Stimulated activated CD8-positive, alpha-beta memory T cell treated with anti-CD3 and anti-CD28 coated beads, Interleukin-7, amount 100 ng/mL, for 48 hours (primary cell): ENCODE results near the gene MOB3B.

Experiments
- DNase-seq, 2 donors: peaks; one replicate each; pipeline ENCODE4 v3.0.0-alpha.2; 2020; ENCODE audit warnings: low read depth in 1 of 2; ENCODE audit errors: extremely low read depth in 1 of 2

MOB3B gene

GRCh38 chr9:27542508-27542907 lies 12.9 kb upstream of the MOB3B start:
- DNase-seq, result no peak

DNA sequence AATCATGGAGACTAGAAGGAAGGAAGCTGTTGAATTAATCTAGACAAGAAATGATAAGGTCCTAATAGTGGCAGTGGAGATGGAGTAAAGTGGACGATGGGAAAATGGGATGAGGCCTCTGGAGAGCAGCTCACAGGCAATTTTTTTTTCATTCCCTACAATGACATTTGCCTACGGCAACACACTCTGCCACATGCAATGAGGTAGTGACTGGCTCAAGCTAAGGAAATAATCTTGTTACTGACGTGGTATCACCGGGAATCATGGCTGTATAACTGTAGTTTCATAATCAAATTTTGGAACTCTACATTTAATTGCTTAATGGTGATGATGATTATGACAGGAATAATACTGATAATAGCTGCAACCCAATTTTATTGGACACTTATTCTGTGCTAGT lies 12.1 kb upstream of the MOB3B start:
- no peak for DNase-seq

DNA sequence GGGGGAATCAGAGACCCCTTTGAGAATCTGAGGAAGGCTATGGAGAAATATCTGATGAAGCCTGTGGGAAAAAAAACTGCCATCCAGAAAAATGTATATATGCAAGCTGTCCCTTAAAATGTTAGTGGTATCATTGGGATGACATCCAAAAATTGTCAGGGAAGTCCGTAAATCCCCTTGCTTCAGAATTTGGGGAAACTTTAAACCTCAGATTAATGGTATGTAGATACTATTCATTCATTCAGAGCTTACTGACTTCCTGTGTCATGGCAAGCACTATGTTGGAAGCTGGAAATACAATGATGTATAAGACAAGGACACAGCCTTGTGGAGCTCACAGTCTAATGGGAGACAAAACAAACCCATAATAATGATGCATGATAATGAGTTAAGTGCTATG lies 10.9 kb upstream of the MOB3B start:
- no peak for DNase-seq

DNA sequence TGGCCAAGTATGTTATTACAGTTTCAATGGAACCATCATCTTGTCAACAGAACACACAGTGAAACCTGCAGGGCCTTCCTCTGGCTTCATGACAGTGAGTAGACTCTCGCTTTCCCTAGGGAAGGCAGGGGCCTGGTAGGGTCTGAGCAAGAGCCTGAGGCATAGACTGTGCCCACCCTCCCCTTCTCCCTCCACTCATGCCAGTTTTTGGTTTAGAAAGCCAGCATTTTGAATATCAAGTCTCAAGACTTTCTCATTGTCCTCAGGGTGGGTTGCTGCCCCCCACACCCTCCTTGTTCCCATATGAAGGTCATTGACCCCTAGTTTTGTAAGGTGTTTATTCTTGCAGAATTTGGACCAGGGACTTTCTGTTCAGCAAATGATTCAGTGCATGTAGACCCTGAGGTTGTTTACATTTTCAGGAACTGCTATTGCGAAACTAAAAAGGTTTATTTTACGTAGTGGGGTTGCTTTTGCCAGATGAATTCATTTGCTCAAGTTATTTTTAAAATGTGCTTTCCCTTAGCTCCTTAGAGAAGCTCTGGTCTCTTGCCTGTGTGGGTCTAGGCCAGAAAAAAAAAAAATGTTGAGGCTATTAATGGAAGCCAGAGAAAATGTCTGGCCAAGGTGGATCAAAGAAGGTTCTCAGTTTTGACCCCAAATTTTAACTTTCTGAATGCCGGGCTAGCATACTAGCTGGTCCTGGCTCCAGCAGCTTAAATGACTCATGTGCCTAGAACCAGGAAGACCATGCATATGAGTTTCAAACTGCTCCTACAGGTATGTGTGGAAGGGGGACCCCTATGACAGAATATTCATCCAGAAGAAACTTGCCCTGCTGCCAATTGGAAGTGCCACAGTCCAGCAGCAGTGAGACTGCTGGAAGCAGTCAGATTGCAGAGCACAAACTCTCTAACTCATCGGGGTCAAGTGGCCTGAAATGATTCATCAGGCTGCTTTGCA lies 10.1 kb upstream of the MOB3B start:
- no peak for DNase-seq

DNA sequence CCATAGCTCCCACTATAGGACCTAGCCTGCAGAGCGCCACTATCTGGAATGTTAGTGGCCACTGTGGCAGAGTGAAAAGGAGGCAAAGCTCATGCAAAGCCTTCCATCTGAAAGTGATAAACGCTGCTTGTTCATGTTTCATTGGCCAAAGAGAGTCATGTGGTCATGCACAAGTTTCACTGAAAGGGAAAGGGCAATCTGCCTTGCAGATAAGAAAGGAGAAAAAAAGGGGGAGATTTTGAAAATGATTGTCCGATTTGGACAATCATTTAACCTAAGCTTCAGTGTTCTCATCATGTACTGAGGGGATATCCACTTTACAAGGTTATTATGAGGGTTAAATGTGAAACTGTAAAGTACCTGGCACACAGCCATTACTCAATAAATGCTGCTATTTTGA lies 9.0 kb upstream of the MOB3B start:
- DNase-seq, result no peak

DNA sequence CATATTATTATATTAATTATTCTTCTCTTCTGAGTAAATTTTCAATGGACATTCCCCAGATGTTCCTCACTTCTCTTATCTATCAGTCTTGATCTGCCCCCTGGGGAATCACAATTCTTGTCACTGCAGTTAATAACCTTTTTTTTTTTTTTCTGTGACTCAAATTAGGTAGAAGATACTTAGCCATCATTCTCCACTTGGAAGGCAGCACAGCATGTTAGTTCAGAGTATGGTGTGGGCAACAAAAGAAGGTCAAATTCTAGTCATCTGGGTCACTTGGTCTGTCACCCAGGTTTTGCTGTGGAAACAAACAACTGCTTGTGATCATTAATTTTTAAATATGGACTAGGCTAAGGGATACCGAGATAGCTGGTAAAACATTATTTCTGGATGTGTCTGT lies 8.1 kb upstream of the MOB3B start:
- DNase-seq, result no peak

GRCh38 chr9:27537027-27537435 lies 7.4 kb upstream of the MOB3B start:
- no peak for DNase-seq

DNA sequence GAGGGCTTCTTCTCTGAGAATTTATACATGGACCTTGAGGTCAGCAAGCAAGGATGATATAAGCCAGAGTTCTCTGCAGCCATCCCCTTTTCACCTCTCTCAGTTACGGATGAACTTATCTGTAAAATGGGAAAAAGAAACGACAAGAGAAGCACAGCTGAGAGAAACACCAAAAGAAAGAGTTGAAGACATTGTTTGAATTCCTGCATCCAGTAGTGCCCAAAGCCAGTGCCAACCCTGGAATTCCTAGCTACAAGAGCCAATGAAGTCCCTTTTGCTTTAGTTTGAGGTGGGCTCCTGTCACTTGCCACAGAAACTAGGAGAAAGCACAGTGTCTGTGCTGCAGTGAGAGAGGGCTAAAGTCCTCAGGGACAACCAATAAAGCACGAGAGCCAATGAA lies 6.6 kb upstream of the MOB3B start:
- DNase-seq, result no peak

GRCh38 chr9:27535701-27536118 lies 6.1 kb upstream of the MOB3B start:
- no peak for DNase-seq

DNA sequence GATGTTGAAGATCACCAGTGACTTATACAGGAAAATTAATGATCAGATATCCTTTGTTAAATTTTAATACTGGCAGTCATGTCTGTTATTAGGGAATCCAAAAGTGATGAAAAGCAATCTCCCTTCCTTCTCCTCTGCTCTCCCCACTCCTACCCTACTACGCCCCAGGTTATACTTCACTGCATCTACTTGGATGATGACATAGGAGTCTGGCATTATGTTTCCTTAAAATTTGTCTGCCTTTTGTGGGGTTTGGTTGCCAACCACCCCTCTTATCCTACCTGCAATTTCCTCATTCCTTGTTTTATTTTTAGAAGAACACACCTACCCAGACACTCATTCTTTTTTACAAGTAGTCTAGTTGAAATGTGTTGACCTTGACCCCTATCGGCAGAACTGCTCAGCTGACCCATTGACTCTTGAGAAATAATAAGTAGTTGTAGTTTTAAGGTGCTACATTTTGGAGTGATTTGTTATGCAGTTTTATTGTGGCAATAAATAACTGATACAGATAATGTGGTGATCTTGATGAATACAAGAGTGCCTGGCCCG lies 5.1 kb upstream of the MOB3B start:
- no peak for DNase-seq

- no peak for DNase-seq
These were observed 4.5 kb upstream of the MOB3B start for GRCh38 chr9:27534131-27534530.

DNA sequence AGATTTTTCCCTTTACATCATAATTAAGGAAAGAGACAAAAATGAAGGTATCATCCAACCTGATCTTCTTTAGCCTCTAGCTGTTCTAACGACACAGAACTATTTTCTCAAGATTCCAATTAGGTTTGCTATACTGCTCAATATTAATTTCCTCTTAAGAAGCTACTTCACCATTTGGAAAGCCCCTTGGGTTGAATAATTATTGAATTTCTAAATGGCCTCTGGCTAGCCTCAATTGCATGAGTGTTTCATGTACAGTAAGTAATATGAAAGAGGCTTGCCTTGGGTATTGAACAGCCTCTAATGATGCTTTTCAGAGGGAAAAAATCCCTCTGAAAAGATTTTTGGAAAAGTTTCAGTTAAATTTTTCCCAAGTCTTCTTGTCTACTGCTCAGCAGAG lies 3.7 kb upstream of the MOB3B start:
- DNase-seq, result no peak

DNA sequence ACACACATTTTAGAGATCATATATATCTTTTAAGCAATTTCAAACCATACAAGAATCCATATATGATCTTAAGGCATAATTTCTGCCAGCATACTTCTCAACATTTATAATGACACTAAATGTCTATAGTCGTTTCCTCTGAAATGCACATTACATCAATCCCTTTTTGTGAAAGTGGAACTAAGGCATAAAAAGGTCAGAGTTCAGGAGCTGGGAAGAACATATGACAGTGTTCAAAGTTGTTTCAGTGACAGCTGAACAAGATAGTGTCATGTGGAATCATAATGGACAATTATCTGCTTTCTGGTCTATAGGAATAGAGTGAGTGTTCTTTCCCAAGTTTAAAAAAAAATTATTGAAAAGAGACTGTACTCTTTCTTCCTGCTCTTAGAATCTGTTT lies 2.4 kb upstream of the MOB3B start:
- no peak for DNase-seq

- DNase-seq, result no peak
These were observed 1.5 kb upstream of the MOB3B start for GRCh38 chr9:27530915-27531755.

GRCh38 chr9:27528886-27529315 lies 713 bp downstream of the MOB3B start:
- DNase-seq, result peak; percentile 37 to 44

DNA sequence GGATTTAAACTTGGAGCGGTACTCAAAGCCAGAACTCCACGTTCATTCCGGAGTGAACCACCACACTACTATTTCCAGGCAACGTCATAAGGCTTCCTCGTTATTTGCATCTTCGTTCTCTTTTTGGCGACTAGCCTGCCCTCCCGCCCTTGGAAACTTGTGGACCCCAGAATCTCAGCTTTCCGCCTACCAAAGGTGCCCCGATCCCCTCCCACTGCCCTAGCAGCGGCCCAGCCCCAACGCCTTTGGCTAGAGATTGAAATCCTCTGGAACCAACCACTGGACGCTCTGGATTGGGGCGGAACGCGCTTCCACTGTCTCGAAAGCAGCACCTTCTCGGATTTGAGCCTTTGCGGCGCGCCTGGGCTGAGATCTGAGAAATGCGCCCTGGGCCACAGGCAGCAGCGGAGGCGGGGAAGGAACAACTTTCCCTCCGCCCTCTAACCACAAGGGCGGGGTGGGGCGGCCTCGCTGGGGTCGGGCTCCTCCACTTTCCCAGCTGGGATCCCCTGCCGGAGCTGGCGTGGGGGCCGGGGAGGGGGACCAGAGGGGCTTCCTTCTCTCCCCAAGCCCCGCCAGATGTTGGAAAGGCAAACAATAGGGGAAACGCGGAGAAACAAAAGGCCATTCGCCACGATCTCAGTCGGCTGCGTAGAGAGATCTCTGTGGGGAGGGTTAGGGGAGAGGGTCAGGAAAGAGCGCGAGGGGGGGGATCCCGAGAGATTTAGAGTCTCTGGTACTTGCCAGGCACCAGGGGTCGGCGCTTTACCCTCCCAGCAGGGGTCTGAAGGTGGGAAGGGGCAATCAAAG lies 1.3 kb downstream of the MOB3B start:
- DNase-seq, result peak in 1 of 2 donors; percentile 30

- no peak for DNase-seq
These were observed 1.9 kb downstream of the MOB3B start for GRCh38 chr9:27527702-27528075.

DNA sequence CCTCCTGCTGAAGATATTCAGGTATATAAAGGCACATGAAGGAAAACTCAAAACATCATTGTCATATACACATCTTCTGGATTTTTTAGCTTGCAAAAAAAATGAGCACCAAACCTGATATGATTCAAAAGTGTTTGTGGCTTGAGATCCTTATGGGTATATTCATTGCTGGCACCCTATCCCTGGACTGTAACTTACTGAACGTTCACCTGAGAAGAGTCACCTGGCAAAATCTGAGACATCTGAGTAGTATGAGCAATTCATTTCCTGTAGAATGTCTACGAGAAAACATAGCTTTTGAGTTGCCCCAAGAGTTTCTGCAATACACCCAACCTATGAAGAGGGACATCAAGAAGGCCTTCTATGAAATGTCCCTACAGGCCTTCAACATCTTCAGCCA lies 5.4 kb downstream of the MOB3B start, which contains the start of gene IFNK:
TSS of gene IFNK (plus strand) at position 55 of the 400 bp plus-strand sequence. CDS start at position 102, 47 bp downstream.
- no peak for DNase-seq

- DNase-seq, result no peak
These were observed 6.5 kb downstream of the MOB3B start for GRCh38 chr9:27523141-27523540.

DNA sequence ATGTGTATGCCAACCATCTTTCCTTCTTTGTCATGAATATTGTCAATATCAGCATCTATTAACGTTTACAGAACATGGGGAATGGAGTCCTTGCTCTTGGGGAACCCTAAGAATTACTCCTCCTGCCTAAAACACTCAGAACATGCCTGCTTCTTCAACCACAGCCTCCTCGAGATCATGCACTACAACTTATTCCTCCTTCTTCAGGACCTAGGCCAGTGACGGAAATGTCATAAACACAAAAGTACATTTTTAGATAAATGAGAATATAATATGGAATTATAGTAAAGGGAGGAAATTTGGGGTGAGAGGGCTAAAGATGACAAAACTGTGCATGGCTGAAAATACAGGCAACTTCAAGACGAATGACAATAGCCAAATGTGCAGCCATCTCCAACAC lies 8.6 kb downstream of the MOB3B start:
- DNase-seq, result no peak
